Panc1 (cell line): Measurements from ENCODE around the gene SLC38A4.

Experiments used
- CTCF ChIP-seq: fragments of 450-650 bp; IDR thresholded peaks from 2 replicates; pipeline ENCODE4 v1.5.1; 2017; ENCODE audit warnings: mild to moderate bottlenecking
- POLR2AphosphoS5 ChIP-seq: IDR thresholded peaks from 2 replicates; pipeline ENCODE4 v1.6.1; 2012; ENCODE audit warnings: mild to moderate bottlenecking, low read depth, low read length, moderate library complexity
- SIN3A ChIP-seq: IDR thresholded peaks from 2 replicates; pipeline ENCODE4 v1.6.1; 2012; ENCODE audit warnings: low read depth, mild to moderate bottlenecking, low read length, moderate library complexity, borderline replicate concordance; ENCODE audit not compliant: insufficient read depth
- TCF7L2 ChIP-seq: IDR thresholded peaks from 2 replicates; pipeline ENCODE4 v1.6.1; 2011; ENCODE audit warnings: mild to moderate bottlenecking, low read depth, low read length, inconsistent platforms
- TF ChIP-seq, protein P1 (sequence below), 2 experiments: IDR thresholded peaks; 2 replicates each; pipeline ENCODE4 v1.6.1; 2011 to 2012; ENCODE audit warnings: low read depth in 2 of 2, control low read depth in 1 of 2, low read length in 1 of 2, mild to moderate bottlenecking in 1 of 2, moderate library complexity in 1 of 2; ENCODE audit not compliant: insufficient read depth in 1 of 2

DNA sequence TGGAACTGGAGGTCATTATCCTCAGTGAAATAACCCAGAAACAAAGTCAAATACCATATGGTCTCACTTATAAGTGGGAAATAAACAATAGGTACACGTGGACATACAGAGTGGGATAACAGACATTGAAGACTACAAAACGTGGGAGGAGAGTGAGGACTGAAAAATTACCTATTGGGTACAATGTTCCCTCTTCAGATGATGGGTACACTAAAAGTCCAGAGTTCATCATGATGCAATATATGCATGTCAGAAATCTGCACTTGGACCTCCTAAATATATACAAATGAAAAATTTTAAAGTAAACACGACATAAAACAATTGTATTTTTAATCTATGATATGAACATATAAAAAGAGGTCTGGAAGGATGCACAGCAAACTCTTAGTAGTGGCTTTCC is 71.2 kb downstream of the SLC38A4 start:
- TF ChIP-seq POLR2AphosphoS5 (no peak), CTCF (no peak), TCF7L2 (no peak), SIN3A (no peak)
- TF ChIP-seq, protein P1, sequence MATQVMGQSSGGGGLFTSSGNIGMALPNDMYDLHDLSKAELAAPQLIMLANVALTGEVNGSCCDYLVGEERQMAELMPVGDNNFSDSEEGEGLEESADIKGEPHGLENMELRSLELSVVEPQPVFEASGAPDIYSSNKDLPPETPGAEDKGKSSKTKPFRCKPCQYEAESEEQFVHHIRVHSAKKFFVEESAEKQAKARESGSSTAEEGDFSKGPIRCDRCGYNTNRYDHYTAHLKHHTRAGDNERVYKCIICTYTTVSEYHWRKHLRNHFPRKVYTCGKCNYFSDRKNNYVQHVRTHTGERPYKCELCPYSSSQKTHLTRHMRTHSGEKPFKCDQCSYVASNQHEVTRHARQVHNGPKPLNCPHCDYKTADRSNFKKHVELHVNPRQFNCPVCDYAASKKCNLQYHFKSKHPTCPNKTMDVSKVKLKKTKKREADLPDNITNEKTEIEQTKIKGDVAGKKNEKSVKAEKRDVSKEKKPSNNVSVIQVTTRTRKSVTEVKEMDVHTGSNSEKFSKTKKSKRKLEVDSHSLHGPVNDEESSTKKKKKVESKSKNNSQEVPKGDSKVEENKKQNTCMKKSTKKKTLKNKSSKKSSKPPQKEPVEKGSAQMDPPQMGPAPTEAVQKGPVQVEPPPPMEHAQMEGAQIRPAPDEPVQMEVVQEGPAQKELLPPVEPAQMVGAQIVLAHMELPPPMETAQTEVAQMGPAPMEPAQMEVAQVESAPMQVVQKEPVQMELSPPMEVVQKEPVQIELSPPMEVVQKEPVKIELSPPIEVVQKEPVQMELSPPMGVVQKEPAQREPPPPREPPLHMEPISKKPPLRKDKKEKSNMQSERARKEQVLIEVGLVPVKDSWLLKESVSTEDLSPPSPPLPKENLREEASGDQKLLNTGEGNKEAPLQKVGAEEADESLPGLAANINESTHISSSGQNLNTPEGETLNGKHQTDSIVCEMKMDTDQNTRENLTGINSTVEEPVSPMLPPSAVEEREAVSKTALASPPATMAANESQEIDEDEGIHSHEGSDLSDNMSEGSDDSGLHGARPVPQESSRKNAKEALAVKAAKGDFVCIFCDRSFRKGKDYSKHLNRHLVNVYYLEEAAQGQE (IDR thresholded peaks at IDR 0.05; ENCODE audit: insufficient read depth in 1 of 2, low read depth in 2 of 2, low read length in 1 of 2) = no peak
